ENCODE measurements around the gene SET.
"Not testable (repeated sequence)": the region's sequence is repeated elsewhere in the genome, so short reads cannot be mapped to it uniquely, and the experiment has no call there.

The SET gene

GRCh38 chr9:128685636-128686489 lies 3.2 kb upstream of the SET start:
- in situ Hi-C loops (cut with MboI; ENCODE audit: low sequenced_read_pairs), result no loop called here

GRCh38 chr9:128687453-128687852 lies 1.6 kb upstream of the SET start:
- in situ Hi-C loops (cut with MboI; ENCODE audit: low sequenced_read_pairs), result no loop called here

GRCh38 chr9:128689293-128689774 lies 312 bp downstream of the SET start:
- in situ Hi-C loops (cut with MboI; ENCODE audit: low sequenced_read_pairs), result no loop called here

GRCh38 chr9:128689820-128690683 lies 1.0 kb downstream of the SET start:
- in situ Hi-C loops (cut with MboI; ENCODE audit: low sequenced_read_pairs), result no loop called here

GRCh38 chr9:128690684-128691034 lies 1.6 kb downstream of the SET start:
- in situ Hi-C loops (cut with MboI; ENCODE audit: low sequenced_read_pairs), result no loop called here

- in situ Hi-C loops (cut with MboI; ENCODE audit: low sequenced_read_pairs), result not testable (repeated sequence)
These were observed 4.7 kb downstream of the SET start for GRCh38 chr9:128693738-128694137.

GRCh38 chr9:128694344-128694743 lies 5.3 kb downstream of the SET start:
- in situ Hi-C loops (cut with MboI; ENCODE audit: low sequenced_read_pairs), result no loop called here

- in situ Hi-C loops (cut with MboI; ENCODE audit: low sequenced_read_pairs), result no loop called here
These were observed 8.1 kb downstream of the SET start for GRCh38 chr9:128696923-128697707.

GRCh38 chr9:128699096-128699795 lies 10.2 kb downstream of the SET start:
- in situ Hi-C loops (cut with MboI; ENCODE audit: low sequenced_read_pairs), result not testable (repeated sequence)

- in situ Hi-C loops (cut with MboI; ENCODE audit: low sequenced_read_pairs), result no loop called here
These were observed 12.3 kb downstream of the SET start for GRCh38 chr9:128701227-128701854.

GRCh38 chr9:128702445-128702948 lies 13.5 kb downstream of the SET start, which contains the start of gene PKN3:
PKN3 (plus strand) TSS chr9:128702503; CDS start chr9:128702916, 413 bp downstream.
- in situ Hi-C loops (cut with MboI; ENCODE audit: low sequenced_read_pairs), result no loop called here

GRCh38 chr9:128702949-128703615 lies 14.1 kb downstream of the SET start:
- in situ Hi-C loops (cut with MboI; ENCODE audit: low sequenced_read_pairs), result no loop called here

- in situ Hi-C loops (cut with MboI; ENCODE audit: low sequenced_read_pairs), result no loop called here
These were observed 14.8 kb downstream of the SET start for GRCh38 chr9:128703616-128704355.

GRCh38 chr9:128704356-128704670 lies 15.3 kb downstream of the SET start:
- in situ Hi-C loops (cut with MboI; ENCODE audit: low sequenced_read_pairs), result no loop called here

GRCh38 chr9:128705051-128705965 lies 16.3 kb downstream of the SET start:
- in situ Hi-C loops (cut with MboI; ENCODE audit: low sequenced_read_pairs), result no loop called here

- in situ Hi-C loops (cut with MboI; ENCODE audit: low sequenced_read_pairs), result no loop called here
These were observed 17.0 kb downstream of the SET start for GRCh38 chr9:128706045-128706444.

GRCh38 chr9:128706671-128707381 lies 17.8 kb downstream of the SET start:
- in situ Hi-C loops (cut with MboI; ENCODE audit: low sequenced_read_pairs), result no loop called here
